ENCODE data around the gene JAKMIP3. TPM values are rescaled to one million over a fixed set of nuclear protein-coding genes. Genes with fewer than 3 reads are reported as not detected.

Gene JAKMIP3
- total RNA-seq, 1 donor, result 0.36 TPM

DNA sequence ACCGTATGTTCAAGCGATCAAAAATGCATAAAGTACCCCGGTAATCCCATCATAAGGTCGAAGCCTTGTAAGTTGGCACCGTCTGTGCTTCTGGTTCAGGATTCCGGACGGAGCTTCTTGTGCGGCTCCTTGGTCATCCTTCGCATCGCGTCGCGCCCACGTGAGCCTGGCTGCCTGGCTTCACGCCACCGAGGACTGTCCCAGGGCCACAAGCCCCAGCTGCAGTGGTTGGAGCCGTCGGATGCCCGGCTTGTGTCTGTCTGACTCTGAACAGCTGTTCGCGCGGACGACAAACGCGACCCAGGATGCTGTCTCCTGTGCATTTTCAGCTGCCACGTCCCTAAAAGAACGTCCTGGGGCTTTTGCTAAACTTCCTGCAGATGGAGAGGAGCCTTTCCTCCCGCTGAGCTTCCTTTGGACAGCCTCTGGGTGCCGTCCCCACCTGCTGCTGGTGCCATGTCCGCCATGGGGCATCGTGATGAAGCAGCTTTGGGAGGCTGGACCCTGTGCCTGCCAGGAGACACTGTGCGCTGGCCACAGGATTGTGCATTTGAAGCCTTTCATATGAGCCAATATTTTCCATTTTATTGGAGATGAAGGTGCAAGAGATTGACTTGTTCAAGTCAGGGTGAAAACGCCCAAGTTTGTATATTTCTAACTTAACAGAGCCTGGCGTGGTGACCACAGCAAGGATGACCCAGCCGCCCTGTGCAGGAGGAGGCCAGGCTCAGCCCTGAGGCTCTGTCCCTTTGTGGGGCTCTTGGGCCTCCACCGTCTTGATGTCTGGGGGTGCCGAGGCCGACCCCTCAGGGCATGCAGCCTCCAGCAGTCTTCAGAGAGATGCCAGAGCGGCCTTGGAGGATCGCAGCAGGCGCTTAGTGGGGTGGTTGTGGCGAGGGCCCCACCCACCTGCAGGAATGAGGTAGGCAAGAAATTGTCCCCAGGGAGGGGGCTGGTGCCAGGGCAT is 6.7 kb upstream of the JAKMIP3 start:
- no peak overlapping the region for H2AFZ ChIP-seq (ENCODE audit: low read length)
- TF ChIP-seq, protein P1, sequence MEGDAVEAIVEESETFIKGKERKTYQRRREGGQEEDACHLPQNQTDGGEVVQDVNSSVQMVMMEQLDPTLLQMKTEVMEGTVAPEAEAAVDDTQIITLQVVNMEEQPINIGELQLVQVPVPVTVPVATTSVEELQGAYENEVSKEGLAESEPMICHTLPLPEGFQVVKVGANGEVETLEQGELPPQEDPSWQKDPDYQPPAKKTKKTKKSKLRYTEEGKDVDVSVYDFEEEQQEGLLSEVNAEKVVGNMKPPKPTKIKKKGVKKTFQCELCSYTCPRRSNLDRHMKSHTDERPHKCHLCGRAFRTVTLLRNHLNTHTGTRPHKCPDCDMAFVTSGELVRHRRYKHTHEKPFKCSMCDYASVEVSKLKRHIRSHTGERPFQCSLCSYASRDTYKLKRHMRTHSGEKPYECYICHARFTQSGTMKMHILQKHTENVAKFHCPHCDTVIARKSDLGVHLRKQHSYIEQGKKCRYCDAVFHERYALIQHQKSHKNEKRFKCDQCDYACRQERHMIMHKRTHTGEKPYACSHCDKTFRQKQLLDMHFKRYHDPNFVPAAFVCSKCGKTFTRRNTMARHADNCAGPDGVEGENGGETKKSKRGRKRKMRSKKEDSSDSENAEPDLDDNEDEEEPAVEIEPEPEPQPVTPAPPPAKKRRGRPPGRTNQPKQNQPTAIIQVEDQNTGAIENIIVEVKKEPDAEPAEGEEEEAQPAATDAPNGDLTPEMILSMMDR (IDR thresholded peaks at IDR 0.05; ENCODE audit: extremely low read depth, low read depth, low read length), result no peak
- DNase-seq (ENCODE audit: insufficient read length, low spot score, missing footprints), result no peak

DNA sequence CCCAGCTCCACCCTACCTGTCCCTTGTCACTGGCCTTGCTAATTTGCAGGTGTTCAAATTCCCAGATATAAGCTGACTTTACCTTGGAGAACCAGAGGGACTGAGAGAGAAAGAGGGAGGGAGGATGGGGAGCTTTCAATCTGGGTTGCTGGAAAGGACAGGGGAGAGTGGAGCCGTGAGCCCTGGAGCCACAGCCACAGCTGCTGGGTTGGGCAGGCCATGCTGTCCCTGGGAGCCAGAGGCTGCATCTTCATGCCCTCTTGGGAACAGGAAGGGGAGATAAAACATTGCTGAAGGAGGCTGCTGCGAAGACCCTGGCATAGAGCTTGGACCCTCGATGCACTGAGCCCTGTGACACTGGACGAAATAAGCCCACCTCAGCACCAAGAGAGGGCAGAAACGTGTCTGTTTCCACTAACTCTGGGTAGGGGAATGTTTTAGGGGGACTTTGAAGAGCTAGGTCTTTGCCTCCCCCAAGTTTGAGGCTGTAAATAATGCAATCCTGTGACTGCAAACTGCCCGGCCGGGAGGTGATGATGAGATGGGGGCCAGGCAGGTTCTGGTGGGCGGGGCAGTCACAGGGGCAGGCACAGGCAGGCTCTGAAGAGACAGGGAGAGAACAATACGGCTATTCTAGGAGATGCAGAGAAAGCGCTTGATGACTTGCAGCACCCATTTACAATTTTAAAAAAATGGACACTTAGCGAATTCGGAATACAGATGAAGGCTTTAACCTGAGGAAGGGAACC is 5.8 kb upstream of the JAKMIP3 start:
- no peak overlapping the region for H3K27ac ChIP-seq (ENCODE audit: low read depth, low read length)
- DNase-seq (ENCODE audit: insufficient read length, low spot score, missing footprints), result no peak
- H3K79me2 ChIP-seq (ENCODE audit: insufficient read depth, low read length), result no peaks in the 10 kb centered on the region
- TF ChIP-seq, protein P1 (IDR thresholded peaks at IDR 0.05; ENCODE audit: extremely low read depth, low read depth, low read length), result no peak
- no peak overlapping the region for H2AFZ ChIP-seq (ENCODE audit: low read length)
- no peaks in the 10 kb centered on the region for H3K9me3 ChIP-seq (ENCODE audit: low read depth, low read length)
- H3K4me1 ChIP-seq (ENCODE audit: insufficient read depth, low read length), result no peaks in the 10 kb centered on the region
- no peak overlapping the region for H3K4me2 ChIP-seq (ENCODE audit: insufficient read depth, low read length)
- no peaks in the 10 kb centered on the region for H4K20me1 ChIP-seq (ENCODE audit: insufficient read depth, low read length)
- H3K4me3 ChIP-seq (ENCODE audit: insufficient read depth, low read length), result no peak overlapping the region
- H3K27me3 ChIP-seq (ENCODE audit: insufficient read depth, low read length), result no peaks in the 10 kb centered on the region
- H3K36me3 ChIP-seq (ENCODE audit: insufficient read depth, low read length), result no peaks in the 10 kb centered on the region

More for the DNA sequence above, 6.7 kb upstream of the JAKMIP3 start:
- Histone ChIP-seq H4K20me1 (ENCODE audit: insufficient read depth, low read length) (no peaks in the 10 kb centered on the region), H3K36me3 (ENCODE audit: insufficient read depth, low read length) (no peaks in the 10 kb centered on the region), H3K4me2 (ENCODE audit: insufficient read depth, low read length) (no peak overlapping the region), H3K4me1 (ENCODE audit: insufficient read depth, low read length) (no peaks in the 10 kb centered on the region), H3K27me3 (ENCODE audit: insufficient read depth, low read length) (no peaks in the 10 kb centered on the region), H3K9me3 (ENCODE audit: low read depth, low read length) (no peaks in the 10 kb centered on the region), H3K4me3 (ENCODE audit: insufficient read depth, low read length) (no peak overlapping the region), H3K79me2 (ENCODE audit: insufficient read depth, low read length) (no peaks in the 10 kb centered on the region), H3K27ac (ENCODE audit: low read depth, low read length) (no peak overlapping the region)

DNA sequence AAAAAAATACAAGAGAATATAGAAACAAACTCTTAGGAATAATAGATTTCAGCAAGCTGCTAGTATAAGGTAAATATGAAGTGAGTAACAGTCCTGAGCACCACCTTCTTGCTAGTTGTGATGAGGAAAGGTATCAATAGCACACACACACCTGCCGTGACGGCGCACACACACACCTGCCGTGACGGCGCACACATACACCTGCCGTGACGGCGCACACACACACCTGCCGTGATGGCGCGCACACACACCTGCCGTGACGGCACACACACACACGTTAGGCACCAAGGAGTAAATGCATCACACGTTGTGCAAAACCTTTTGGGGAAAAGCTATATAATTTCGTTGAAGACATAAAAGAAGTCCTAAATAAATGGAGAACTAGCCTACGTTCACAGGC is 4.7 kb upstream of the JAKMIP3 start:
- no peaks in the 10 kb centered on the region for H4K20me1 ChIP-seq (ENCODE audit: insufficient read depth, low read length)
- no peak overlapping the region for H3K27ac ChIP-seq (ENCODE audit: low read depth, low read length)
- H3K4me2 ChIP-seq (ENCODE audit: insufficient read depth, low read length), result no peak overlapping the region
- H3K27me3 ChIP-seq (ENCODE audit: insufficient read depth, low read length), result no peaks in the 10 kb centered on the region
- DNase-seq (ENCODE audit: insufficient read length, low spot score, missing footprints), result no peak
- H3K4me1 ChIP-seq (ENCODE audit: insufficient read depth, low read length), result peaks cover 6% of the 10 kb centered on the region
- H3K36me3 ChIP-seq (ENCODE audit: insufficient read depth, low read length), result no peaks in the 10 kb centered on the region
- H3K9me3 ChIP-seq (ENCODE audit: low read depth, low read length), result no peaks in the 10 kb centered on the region
- no peak overlapping the region for H3K4me3 ChIP-seq (ENCODE audit: insufficient read depth, low read length)
- TF ChIP-seq, protein P1 (IDR thresholded peaks at IDR 0.05; ENCODE audit: extremely low read depth, low read depth, low read length), result no peak
- H3K79me2 ChIP-seq (ENCODE audit: insufficient read depth, low read length), result no peaks in the 10 kb centered on the region
- no peak overlapping the region for H2AFZ ChIP-seq (ENCODE audit: low read length)

DNA sequence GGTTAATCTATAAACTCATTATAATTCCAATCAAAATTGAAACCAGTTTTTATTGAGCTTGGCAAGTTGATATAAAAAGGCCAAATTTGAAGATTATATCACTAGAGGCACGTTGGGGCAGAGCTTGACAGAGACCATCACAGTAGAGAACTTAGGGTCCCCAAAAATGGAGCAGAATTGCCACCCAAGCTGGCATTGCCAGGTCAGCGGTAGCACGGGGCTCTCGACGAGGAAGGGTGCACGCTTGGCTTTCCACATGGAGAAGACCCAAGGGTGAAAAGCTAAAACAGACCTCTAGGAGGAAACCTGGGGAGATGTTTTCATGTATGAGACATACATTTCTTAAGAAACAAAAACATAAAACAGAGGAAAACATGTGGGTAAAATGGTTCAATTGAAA is 4.3 kb upstream of the JAKMIP3 start:
- Histone ChIP-seq H4K20me1 (ENCODE audit: insufficient read depth, low read length) (no peaks in the 10 kb centered on the region), H3K4me3 (ENCODE audit: insufficient read depth, low read length) (no peak overlapping the region), H3K27ac (ENCODE audit: low read depth, low read length) (no peak overlapping the region), H3K4me2 (ENCODE audit: insufficient read depth, low read length) (no peak overlapping the region), H3K79me2 (ENCODE audit: insufficient read depth, low read length) (no peaks in the 10 kb centered on the region), H3K27me3 (ENCODE audit: insufficient read depth, low read length) (no peaks in the 10 kb centered on the region), H3K36me3 (ENCODE audit: insufficient read depth, low read length) (no peaks in the 10 kb centered on the region), H3K4me1 (ENCODE audit: insufficient read depth, low read length) (peaks cover 7% of the 10 kb centered on the region), H3K9me3 (ENCODE audit: low read depth, low read length) (no peaks in the 10 kb centered on the region), H2AFZ (ENCODE audit: low read length) (no peak overlapping the region)
- DNase-seq (ENCODE audit: insufficient read length, low spot score, missing footprints), result no peak
- TF ChIP-seq, protein P1 (IDR thresholded peaks at IDR 0.05; ENCODE audit: extremely low read depth, low read depth, low read length), result no peak

Measured in osteoblast (primary cell).